ENCODE results near the gene TMEM141. TPM values are rescaled to one million over a fixed set of nuclear protein-coding genes. Genes with fewer than 3 reads are reported as not detected.
"Not testable (repeated sequence)": the region's sequence is repeated elsewhere in the genome, so short reads cannot be mapped to it uniquely, and the experiment has no call there.

TMEM141 gene
- total and polyA plus RNA-seq, 2 donors from 2014 or later: 96.5 to 403 TPM

DNA sequence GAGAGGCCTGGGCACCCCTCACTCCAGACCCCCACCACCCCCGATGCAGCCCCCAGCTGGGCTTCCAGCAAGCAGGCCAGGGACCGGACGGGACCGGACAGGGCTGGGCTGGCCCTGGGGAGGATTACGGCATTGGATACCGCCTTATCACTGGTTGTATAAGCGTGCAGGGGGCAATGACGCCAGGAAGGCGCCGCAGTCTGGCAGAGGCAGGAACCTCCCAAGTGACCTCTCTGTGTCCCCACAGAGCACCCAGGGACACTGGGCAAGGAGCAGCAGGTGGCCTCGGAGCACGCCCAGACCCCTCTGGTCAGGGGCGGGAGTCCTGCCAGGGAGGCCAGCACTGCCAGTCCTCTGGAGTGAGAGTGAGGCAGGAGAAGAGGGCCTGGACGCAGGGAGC, 26.1 kb upstream of the TMEM141 start:
- DNase-seq (peak in 1 of 5 donors; percentile 49), FAIRE-seq (no peak)
- Histone ChIP-seq H3K4me1 (ENCODE audit: control insufficient read depth in 2 of 3, insufficient read depth in 2 of 3, low read depth in 1 of 3, low read length in 3 of 3) (no peaks in the 10 kb centered on the region), H3K36me3 (ENCODE audit: control insufficient read depth in 2 of 3, insufficient read depth in 3 of 3, low read length in 3 of 3) (no peaks in the 10 kb centered on the region), H3K9me3 (ENCODE audit: control insufficient read depth in 2 of 3, insufficient read depth in 1 of 3, low read length in 3 of 3) (no peaks in the 10 kb centered on the region), H3K27me3 (ENCODE audit: control insufficient read depth, insufficient read depth, low read length) (no peaks in the 10 kb centered on the region), H3K4me3 (ENCODE audit: low read length in 3 of 3) (no peak overlapping the region), H3K9ac (ENCODE audit: low read length in 3 of 3) (no peak overlapping the region), H3K27ac (ENCODE audit: low read depth in 2 of 2, low read length in 2 of 2) (no peak overlapping the region)
- TF ChIP-seq, protein P1, sequence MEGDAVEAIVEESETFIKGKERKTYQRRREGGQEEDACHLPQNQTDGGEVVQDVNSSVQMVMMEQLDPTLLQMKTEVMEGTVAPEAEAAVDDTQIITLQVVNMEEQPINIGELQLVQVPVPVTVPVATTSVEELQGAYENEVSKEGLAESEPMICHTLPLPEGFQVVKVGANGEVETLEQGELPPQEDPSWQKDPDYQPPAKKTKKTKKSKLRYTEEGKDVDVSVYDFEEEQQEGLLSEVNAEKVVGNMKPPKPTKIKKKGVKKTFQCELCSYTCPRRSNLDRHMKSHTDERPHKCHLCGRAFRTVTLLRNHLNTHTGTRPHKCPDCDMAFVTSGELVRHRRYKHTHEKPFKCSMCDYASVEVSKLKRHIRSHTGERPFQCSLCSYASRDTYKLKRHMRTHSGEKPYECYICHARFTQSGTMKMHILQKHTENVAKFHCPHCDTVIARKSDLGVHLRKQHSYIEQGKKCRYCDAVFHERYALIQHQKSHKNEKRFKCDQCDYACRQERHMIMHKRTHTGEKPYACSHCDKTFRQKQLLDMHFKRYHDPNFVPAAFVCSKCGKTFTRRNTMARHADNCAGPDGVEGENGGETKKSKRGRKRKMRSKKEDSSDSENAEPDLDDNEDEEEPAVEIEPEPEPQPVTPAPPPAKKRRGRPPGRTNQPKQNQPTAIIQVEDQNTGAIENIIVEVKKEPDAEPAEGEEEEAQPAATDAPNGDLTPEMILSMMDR (IDR thresholded peaks at IDR 0.05; ENCODE audit: borderline replicate concordance, extremely low read depth, insufficient read depth): no peak
- intact Hi-C loops (cut with DNase I): no loop called here

DNA sequence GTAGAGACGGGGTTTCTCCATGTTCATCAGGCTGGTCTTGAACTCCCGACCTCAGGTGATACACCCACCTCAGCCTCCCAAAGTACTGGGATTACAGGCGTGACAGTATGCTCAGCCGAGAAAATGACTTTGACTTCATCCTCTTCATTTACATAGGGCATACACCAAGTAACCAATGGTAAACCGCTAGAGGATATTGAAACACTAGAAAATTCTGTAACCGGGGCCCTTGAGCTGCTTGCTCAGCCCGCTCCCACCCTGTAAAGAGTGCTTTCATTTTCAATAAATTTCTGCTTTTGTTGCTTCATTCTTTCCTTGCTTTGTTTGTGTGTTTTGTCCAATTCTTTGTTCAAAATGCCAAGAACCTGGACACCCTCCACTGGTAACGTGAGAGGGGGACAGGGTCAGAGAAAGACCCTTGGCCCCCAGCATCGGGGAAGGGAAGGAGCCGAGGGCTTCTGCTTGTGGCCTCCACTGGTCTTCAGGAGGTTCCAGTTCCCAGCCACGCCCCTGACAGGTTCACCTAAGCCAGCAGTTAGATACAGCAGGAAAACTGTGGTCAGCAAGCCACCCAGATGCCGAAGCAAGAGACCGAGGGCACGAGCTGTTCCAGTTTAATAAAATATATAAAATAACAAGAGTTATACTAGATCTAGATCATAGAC, 25.3 kb upstream of the TMEM141 start:
- FAIRE-seq: not testable (repeated sequence)

DNA sequence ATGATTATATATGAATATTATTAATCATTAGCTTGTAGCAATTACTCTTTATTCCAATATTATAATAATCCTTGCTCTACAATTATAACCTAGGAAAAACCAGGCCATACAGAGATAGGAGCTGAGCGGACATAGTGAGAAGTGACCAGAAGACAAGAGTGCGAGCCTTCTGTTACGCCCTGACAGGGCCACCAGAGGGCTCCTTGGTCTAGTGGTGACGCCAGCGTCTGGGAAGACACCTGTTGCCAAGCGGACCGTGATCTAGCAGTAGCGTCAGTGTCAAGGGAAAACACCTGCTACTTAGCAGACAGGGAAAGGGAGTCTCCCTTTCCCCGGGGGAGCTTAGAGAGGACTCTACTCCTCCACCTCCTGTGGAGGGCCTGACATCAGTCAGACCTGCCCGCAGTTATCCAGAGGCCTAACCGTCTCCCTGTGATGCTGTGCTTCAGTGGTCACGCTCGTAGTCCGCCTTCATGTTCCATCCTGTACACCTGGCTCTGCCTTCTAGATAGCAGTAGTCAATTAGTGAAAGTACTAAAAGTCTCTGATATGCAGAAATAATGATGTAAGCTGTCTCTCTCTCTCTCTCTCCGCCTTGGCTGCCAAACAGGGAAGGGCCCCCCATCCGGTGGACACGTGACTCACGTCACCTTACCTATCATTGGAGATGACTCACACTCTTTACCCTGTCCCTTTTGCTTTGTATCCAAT, 24.6 kb upstream of the TMEM141 start:
- FAIRE-seq; H3K9me3 ChIP-seq (ENCODE audit: control insufficient read depth in 2 of 3, insufficient read depth in 1 of 3, low read length in 3 of 3); intact Hi-C loops (cut with DNase I); H3K27me3 ChIP-seq (ENCODE audit: control insufficient read depth, insufficient read depth, low read length); H3K27ac ChIP-seq (ENCODE audit: low read depth in 2 of 2, low read length in 2 of 2); H3K36me3 ChIP-seq (ENCODE audit: control insufficient read depth in 2 of 3, insufficient read depth in 3 of 3, low read length in 3 of 3); H3K9ac ChIP-seq (ENCODE audit: low read length in 3 of 3); H3K4me1 ChIP-seq (ENCODE audit: control insufficient read depth in 2 of 3, insufficient read depth in 2 of 3, low read depth in 1 of 3, low read length in 3 of 3); H3K4me3 ChIP-seq (ENCODE audit: low read length in 3 of 3): not testable (repeated sequence)
- DNase-seq: peak in 4 of 5 donors; percentile 59 to 72 (median 66)

More for the DNA sequence above, 25.3 kb upstream of the TMEM141 start:
- DNase-seq: peak in 1 of 5 donors; percentile 29
- H3K27ac ChIP-seq (ENCODE audit: low read depth in 2 of 2, low read length in 2 of 2); H3K4me3 ChIP-seq (ENCODE audit: low read length in 3 of 3); H3K9me3 ChIP-seq (ENCODE audit: control insufficient read depth in 2 of 3, insufficient read depth in 1 of 3, low read length in 3 of 3); intact Hi-C loops (cut with DNase I); H3K36me3 ChIP-seq (ENCODE audit: control insufficient read depth in 2 of 3, insufficient read depth in 3 of 3, low read length in 3 of 3); H3K4me1 ChIP-seq (ENCODE audit: control insufficient read depth in 2 of 3, insufficient read depth in 2 of 3, low read depth in 1 of 3, low read length in 3 of 3); H3K27me3 ChIP-seq (ENCODE audit: control insufficient read depth, insufficient read depth, low read length); H3K9ac ChIP-seq (ENCODE audit: low read length in 3 of 3): not testable (repeated sequence)

DNA sequence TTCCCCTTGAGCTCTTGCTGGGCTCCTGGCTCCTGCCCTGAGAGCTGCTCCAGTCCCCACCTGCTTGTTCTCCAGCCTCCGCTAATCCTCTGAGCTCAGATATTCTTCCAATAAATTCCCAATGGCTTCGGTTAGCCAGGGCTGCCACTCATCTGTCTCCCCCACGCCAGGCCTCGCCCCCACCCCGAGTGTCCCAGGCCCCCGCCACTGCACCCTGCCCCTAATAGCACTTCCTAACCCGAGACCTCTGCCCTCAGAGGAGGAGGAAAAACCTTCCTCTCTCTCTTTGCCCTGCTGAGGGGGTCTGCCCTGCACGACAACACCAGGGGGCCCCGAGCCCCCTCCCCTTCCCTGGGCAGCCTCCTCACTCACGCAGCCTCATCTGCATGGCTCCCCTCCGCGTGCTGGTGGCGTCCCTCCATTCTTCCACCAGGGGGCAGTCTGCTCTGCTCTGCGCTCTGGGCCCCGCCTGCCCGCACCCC, 21.4 kb upstream of the TMEM141 start:
- FAIRE-seq: no peak
- intact Hi-C loops (cut with DNase I): no loop called here

More for the DNA sequence above, 21.4 kb upstream of the TMEM141 start:
- Histone ChIP-seq H3K4me3 (ENCODE audit: low read length in 3 of 3) (no peak overlapping the region), H3K27ac (ENCODE audit: low read depth in 2 of 2, low read length in 2 of 2) (no peak overlapping the region), H3K27me3 (ENCODE audit: control insufficient read depth, insufficient read depth, low read length) (no peaks in the 10 kb centered on the region), H3K9me3 (ENCODE audit: control insufficient read depth in 2 of 3, insufficient read depth in 1 of 3, low read length in 3 of 3) (no peaks in the 10 kb centered on the region), H3K9ac (ENCODE audit: low read length in 3 of 3) (no peak overlapping the region), H3K4me1 (ENCODE audit: control insufficient read depth in 2 of 3, insufficient read depth in 2 of 3, low read depth in 1 of 3, low read length in 3 of 3) (no peaks in the 10 kb centered on the region), H3K36me3 (ENCODE audit: control insufficient read depth in 2 of 3, insufficient read depth in 3 of 3, low read length in 3 of 3) (no peaks in the 10 kb centered on the region)
- TF ChIP-seq, protein P1 (IDR thresholded peaks at IDR 0.05; ENCODE audit: borderline replicate concordance, extremely low read depth, insufficient read depth): peak; percentile 70
- DNase-seq: peak in 2 of 5 donors; percentile 41 to 52
